GM12873 (cell line): ENCODE data around the gene DLG2.

Experiments
- TF ChIP-seq, protein P1 (sequence below): IDR thresholded peaks from 2 replicates; pipeline ENCODE4 v1.5.1; 2012; ENCODE audit warnings: low read depth, mild to moderate bottlenecking, moderate library complexity, low read length, control low read depth; ENCODE audit not compliant: insufficient read depth; ENCODE audit errors: missing control alignments

DLG2 gene

GRCh38 chr11:85182441-85183387, 444.4 kb downstream of the DLG2 start:
- TF ChIP-seq, protein P1, sequence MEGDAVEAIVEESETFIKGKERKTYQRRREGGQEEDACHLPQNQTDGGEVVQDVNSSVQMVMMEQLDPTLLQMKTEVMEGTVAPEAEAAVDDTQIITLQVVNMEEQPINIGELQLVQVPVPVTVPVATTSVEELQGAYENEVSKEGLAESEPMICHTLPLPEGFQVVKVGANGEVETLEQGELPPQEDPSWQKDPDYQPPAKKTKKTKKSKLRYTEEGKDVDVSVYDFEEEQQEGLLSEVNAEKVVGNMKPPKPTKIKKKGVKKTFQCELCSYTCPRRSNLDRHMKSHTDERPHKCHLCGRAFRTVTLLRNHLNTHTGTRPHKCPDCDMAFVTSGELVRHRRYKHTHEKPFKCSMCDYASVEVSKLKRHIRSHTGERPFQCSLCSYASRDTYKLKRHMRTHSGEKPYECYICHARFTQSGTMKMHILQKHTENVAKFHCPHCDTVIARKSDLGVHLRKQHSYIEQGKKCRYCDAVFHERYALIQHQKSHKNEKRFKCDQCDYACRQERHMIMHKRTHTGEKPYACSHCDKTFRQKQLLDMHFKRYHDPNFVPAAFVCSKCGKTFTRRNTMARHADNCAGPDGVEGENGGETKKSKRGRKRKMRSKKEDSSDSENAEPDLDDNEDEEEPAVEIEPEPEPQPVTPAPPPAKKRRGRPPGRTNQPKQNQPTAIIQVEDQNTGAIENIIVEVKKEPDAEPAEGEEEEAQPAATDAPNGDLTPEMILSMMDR = peak; percentile 55

DNA sequence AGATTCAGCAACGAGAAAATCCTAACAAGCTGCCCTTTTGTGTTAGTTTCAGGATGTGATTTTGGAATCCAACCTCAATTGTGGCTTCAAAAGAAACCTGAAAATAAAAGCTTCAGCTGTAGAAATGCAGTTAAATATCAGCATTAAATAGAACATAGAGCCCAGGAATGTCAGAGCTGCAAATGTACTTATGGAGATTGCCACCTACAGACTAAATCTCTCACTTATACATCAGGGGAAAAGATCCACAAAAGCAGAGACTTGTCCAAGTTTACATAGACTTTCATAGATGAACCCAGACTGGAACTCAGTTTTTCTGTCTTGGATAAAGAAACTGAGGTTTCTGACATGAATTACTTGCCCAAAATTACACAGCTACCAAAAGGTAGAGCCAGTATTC, 446.6 kb downstream of the DLG2 start:
- TF ChIP-seq, protein P1 = no peak

DNA sequence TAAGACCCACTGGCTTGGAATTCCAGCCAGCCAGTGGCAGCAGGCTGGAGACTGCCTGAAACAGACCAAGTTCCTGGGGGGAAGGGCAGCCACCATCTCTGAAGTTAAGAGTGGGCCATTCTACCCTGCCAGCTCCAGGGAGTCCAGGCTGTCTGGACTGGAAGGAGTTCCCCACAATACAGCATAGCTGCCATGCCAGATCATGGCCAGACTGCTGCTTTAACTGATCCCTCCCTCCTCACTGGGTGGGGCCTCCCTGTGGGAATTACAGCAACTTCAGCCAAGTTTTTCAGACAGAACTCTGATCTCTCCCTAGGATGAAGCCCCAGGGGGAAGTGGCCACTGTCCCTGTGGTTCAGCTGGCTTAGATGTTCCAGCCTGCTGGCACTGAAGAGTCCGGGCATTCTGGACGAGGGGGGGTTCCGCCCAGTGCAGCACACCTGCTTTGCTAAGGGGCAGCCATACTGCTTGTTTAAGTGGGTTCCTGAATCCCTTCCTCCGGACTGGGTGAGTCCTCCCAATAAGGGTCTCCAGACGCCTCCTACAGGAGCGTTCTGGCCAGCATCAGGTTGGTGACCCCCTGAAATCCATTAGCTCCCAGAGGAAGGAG, 455.4 kb downstream of the DLG2 start:
- TF ChIP-seq, protein P1 = no peak

GRCh38 chr11:85170184-85170583, 457.0 kb downstream of the DLG2 start:
- TF ChIP-seq, protein P1 = no peak

DNA sequence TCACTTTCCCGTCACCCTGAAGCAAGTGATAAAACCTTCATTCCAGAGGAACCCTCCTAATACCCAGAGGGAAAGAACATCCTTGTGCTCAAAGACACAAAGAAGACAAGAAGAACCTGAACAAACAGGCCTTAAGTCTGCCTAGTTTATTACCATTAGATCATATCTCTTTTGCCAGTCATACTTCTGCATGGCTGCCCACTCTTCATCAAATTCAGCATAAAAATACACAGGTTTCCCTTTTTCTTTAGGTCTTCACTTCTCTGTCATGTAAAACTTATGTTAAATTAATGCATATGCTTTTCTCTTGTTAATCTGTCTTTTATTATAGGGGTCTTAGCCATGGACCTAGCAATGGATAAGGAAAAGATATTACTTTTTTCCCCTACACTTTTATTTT, 459.7 kb downstream of the DLG2 start:
- TF ChIP-seq, protein P1 = no peak

GRCh38 chr11:85167038-85167437, 460.1 kb downstream of the DLG2 start:
- TF ChIP-seq, protein P1 = no peak

DNA sequence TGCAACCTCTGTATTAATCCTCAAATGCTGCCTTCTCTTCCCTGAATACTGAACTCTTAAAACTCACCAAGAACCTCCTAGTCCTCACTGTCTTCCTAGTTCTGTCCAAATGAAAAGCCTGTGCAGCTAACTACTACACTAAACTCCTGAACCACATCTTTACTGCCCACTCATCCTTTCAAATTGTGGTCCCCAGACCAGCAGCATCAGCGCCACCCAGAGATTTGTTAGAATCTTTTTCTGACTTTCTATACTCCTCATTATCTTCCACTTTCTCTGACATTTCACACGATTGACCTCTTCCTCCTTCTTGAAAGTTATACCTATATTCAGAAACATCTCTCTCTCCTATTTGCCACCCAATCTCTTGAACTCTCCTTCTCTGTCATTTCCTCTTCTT, 461.3 kb downstream of the DLG2 start:
- TF ChIP-seq, protein P1 = no peak
